GM12873 (cell line): ENCODE data around the gene EMILIN1.
A peak's percentile ranks its signal among the peaks of the same experiment; 100 is the strongest.

Experiments
- TF ChIP-seq, protein P1 (sequence below): IDR thresholded peaks from 2 replicates; pipeline ENCODE4 v1.5.1; 2012; ENCODE audit warnings: low read depth, mild to moderate bottlenecking, moderate library complexity, low read length, control low read depth; ENCODE audit not compliant: insufficient read depth; ENCODE audit errors: missing control alignments

The EMILIN1 gene

DNA sequence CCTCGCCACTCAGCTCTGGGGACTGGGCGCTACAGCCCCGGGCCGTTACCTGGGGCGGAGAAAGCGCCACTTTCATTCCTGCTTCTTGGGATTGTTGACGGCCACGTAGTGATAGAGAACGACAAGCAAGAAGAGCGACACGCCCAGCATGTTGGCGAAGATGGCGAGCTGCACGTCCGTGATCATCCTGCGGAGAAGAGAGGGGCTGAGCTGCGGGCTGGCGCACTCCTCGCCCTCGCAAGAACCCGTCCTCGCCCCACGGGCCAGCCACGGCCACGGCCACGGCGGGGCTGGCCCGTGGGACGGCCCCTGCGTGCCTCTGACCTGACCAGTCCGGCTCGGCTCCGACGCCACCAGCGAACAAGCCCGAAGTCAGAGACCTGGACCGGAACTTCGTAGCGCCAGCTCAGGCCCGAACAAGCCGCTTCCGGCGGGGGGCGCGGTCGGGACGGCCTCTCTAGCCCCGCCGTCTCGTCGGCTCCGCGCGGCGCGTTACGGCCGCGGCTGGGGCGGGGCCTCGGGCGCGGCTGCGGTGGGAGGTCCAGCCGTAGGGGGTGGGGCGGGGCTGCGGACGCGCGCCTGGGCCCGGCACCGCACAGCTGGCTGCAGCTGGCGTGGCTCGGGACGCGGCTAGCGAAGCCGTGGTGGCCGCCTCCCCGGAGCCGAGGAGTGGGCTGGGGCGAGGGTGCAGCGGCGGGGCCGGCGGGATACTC lies 7.0 kb upstream of the EMILIN1 start, which contains the start of gene OST4:
Gene OST4 (minus strand): TSS at position 378 of the 713 bp plus-strand sequence.
- TF ChIP-seq, protein P1, sequence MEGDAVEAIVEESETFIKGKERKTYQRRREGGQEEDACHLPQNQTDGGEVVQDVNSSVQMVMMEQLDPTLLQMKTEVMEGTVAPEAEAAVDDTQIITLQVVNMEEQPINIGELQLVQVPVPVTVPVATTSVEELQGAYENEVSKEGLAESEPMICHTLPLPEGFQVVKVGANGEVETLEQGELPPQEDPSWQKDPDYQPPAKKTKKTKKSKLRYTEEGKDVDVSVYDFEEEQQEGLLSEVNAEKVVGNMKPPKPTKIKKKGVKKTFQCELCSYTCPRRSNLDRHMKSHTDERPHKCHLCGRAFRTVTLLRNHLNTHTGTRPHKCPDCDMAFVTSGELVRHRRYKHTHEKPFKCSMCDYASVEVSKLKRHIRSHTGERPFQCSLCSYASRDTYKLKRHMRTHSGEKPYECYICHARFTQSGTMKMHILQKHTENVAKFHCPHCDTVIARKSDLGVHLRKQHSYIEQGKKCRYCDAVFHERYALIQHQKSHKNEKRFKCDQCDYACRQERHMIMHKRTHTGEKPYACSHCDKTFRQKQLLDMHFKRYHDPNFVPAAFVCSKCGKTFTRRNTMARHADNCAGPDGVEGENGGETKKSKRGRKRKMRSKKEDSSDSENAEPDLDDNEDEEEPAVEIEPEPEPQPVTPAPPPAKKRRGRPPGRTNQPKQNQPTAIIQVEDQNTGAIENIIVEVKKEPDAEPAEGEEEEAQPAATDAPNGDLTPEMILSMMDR = peak; percentile 18

DNA sequence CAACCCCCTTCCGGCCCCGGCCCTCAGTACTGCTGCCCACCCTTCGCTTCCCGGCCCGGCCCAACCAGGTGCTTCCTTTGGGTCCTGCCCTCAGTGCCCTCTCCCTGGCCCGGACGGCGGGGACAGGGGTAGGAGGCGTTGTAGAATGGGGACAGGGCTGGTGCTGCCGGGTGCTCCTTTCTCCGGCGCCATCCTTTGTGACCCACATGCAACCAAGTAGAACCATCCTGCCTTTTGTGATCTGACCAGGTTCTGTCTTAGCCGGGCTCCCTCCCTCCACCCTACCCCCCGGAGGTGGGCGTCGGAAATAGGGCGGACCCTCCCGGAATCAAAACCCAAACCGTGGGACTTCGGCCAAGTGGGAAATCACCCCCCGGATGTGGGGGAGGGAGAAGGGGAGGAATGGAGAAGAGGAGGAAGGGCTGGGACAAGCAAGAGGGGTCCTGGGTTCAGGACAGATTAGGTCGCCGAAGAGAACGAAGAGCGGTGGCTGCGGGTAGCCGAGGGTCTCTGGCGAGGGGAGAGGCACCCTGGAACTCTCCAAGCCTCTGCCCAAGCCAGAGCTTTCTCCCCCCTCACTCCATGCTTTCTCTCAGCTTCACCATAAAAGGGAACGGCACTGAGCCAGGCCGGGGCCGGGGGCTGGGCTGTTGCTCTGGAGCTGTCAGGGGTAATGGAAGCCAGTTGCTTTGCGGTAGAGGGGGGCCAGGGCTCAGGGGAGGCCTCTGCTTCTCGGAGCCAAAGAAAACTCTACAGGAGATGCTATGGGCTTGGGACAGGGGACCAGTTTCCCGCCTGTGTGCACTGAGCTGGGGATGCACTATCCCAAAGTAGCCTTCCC lies 6.2 kb upstream of the EMILIN1 start:
- TF ChIP-seq, protein P1 = no peak

DNA sequence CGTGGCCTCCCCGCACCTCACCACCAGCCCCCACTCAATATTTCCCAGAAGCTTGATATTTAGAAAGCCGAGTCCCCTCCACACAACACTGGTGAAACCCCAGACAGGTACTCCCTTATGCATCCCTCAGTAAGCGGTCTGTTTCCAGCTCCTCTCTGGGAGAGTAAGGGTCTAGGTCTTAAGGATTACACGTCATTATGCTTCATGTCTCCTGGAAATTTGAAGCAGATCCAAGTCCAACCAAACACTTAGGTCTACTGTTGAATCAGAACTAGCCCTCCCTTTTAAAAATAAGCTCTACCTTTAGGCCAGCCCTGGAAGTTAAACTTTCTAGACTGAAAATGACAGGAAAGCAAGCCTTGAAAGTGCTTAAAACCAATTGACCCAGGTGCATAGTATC lies 5.5 kb upstream of the EMILIN1 start:
- TF ChIP-seq, protein P1 = no peak

DNA sequence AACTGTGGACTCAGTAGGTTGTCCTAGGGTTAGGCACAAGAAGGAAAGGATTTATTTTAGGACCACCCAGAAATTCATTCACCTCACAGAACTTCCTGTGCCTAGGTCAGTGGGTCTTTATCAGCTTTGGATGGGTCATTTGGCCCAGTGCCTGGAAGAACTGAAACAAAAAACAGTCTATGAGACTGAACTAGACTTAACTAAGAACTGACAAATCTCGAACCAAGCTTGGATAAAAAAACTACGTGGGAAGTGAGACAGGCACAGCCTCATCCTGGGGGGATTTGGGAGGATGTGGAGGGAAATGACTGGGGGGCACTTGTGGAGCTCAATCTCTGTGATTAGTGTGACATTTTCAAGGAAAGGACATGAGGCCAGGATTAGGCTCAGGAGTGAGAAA lies 4.6 kb upstream of the EMILIN1 start:
- TF ChIP-seq, protein P1 = no peak

DNA sequence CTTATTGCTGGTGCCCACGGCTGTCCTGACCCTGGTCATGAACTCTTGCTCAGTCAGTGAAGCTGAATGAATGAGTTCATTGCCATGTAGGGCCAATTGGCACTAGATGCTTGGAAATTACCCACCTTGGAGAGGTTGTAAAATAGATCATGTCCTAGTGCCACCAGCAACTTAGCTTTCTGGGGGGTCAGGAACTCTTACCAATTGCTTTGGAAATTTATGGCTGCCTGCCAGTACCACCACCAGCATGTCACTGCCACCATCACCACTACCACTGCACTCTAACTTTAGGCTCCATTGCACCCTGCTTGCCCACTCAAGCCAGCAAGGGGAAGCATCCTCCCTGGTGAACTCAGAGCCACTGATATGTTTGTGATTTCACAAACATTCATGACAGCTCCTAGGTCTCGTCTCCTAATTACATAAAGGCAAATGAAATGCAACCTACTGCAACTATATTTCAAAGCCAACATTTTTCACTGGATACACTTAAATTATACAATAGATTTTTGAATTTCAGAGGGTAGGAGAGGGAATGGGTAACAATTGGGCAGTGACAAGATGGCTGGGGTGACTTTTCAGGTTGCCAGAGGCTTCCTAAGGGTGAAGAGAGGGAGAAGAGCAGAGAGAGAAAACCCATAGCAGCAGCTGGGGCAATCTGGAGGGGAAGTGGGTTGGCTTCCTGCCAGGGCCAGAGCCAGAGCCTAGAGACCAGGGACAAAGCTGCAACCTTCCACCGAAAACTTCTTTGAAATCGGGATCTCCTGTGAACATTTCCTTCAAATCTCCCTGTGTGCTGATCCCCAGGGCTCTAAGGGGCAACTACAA lies 3.5 kb upstream of the EMILIN1 start:
- TF ChIP-seq, protein P1 = no peak

DNA sequence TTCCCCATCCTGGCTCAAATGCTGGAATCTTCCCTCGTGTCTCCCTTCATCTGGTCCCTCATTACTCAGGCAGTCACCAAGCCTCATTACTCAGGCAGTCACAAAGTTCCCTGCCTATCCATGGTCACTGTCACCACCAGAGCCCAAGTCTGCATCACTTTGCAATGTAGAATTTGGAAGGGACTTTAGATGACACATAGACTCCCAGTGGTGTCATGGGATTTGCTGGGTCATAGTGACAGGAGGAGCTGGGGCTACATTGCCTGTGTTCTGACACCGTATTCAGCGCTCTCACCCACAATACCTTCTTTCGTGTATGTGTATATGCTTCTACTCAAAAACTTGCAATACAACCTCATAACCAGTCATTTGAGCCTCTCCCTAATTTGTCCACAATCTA lies 2.1 kb upstream of the EMILIN1 start:
- TF ChIP-seq, protein P1 = no peak

DNA sequence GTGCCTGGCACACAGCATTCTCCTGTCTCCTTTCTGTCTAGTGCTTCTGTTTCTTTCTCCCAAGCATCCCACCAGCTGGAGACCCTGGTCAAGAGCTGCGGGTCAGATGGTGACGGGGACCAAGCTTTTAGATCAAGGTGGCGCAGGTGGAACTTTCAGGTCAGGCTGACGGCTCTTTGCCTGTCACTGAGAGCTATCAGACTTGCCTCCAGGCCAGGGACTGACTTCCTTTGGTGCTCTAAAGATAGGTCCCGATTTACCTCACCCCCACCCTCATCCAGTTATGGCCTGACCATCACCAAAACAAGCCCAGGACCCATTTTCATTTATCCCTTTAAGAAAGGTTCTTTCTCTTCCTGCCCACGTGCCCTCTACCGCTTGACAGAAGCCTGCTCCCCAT lies 1.2 kb upstream of the EMILIN1 start:
- TF ChIP-seq, protein P1 = no peak
